K562 (cell line): ENCODE data around the gene SERPINA5. TPM values are rescaled to one million over a fixed set of nuclear protein-coding genes. Genes with fewer than 3 reads are reported as not detected.

Source experiments
- ATAC-seq: fragments of 200-7000 bp; cut with Tn5 transposase; 3 replicates; pipeline ENCODE4 v1.9.1; 2020; ENCODE audit warnings: moderate library complexity
- BruUV-seq: library from RNA; stranded (reverse); fragments of 400-500 nt; replicated peaks from 2 replicates; lab custom pipeline; 2021; lab: Mats Ljungman, UMichigan
- CTCF ChIA-PET: fragments of 300-600 bp; formaldehyde crosslinking; extraction: SDS; loops from one replicate; lab custom pipeline; 2021; ENCODE audit warnings: low intra/inter-chr PET ratio; lab: Yijun Ruan, JAX
- POLR2A ChIA-PET: fragments of 300-600, 350-650 bp; sonication (Branson Sonifier 250); formaldehyde crosslinking; extraction: SDS; loops from one replicate; lab custom pipeline; 2021; ENCODE audit warnings: antibody characterized with exemption, inconsistent platforms; lab: Yijun Ruan, JAX
- DNase-seq, 4 experiments: peaks; one replicate each; pipeline versions ENCODE4 v3.0.0 to v3.0.0-alpha.2; 2011 to 2018; ENCODE audit warnings: low spot score in 3 of 4, mixed read lengths in 3 of 4; ENCODE audit errors: extremely low read depth in 1 of 4
- FAIRE-seq: peaks from 2 replicates; lab custom pipeline; 2011; peaks lifted over from hg19 to GRCh38; lab: Jason Lieb, UNC
- H2AFZ ChIP-seq: 2 replicates; pipeline ENCODE4 v1.6.0; 2011; ENCODE audit warnings: low read depth, low read length, control low read depth, inconsistent platforms
- H3K27ac ChIP-seq: fragments of 200-600 bp; 3 replicates; pipeline ENCODE4 v1.8.0; 2011; ENCODE audit warnings: low read depth, mild to moderate bottlenecking, control low read depth, inconsistent platforms, low read length, moderate library complexity, mixed read lengths; ENCODE audit errors: extremely low read depth
- H3K27me3 ChIP-seq, 2 experiments: fragments of 300-600 bp in 1 of 2; 2 replicates in 1 of 2; 3 replicates in 1 of 2; pipeline versions ENCODE4 v1.6.0 to v1.8.0; 2011; ENCODE audit warnings: inconsistent platforms in 2 of 2, low read length in 2 of 2, mild to moderate bottlenecking in 1 of 2, mixed read lengths in 1 of 2, moderate library complexity in 1 of 2; ENCODE audit not compliant: control insufficient read depth in 2 of 2, insufficient read depth in 2 of 2
- H3K36me3 ChIP-seq: fragments of 300-600 bp; 3 replicates; pipeline ENCODE4 v1.8.0; 2011; ENCODE audit warnings: mild to moderate bottlenecking, low read length, inconsistent platforms; ENCODE audit not compliant: control insufficient read depth, insufficient read depth
- H3K4me1 ChIP-seq, 2 experiments: fragments of 200-600 bp in 1 of 2; replicated peaks in 1 of 2; 2 replicates in 1 of 2; 3 replicates in 1 of 2; pipeline versions ENCODE4 v1.5.1 to v1.8.0; 2011; ENCODE audit warnings: inconsistent platforms in 2 of 2, low read length in 2 of 2, mild to moderate bottlenecking in 1 of 2, mixed read lengths in 1 of 2, moderate library complexity in 1 of 2; ENCODE audit not compliant: control insufficient read depth in 2 of 2, insufficient read depth in 2 of 2
- H3K4me2 ChIP-seq: 2 replicates; pipeline ENCODE4 v1.6.1; 2011; ENCODE audit warnings: low read length, control low read depth, inconsistent platforms, mixed read lengths; ENCODE audit not compliant: insufficient read depth
- H3K4me3 ChIP-seq: fragments of 200-600 bp; sonication (generic), shearing (Covaris generic); 2 replicates; pipeline ENCODE4 v1.5.1; 2016; ENCODE audit warnings: control low read depth, inconsistent platforms
- H3K79me2 ChIP-seq: fragments of 200-600 bp; 3 replicates; pipeline ENCODE4 v1.8.0; 2011; ENCODE audit warnings: low read length, inconsistent platforms; ENCODE audit not compliant: control insufficient read depth, insufficient read depth
- H3K9ac ChIP-seq, 2 experiments: 2 replicates each; pipeline versions ENCODE4 v1.6.0 to v1.6.1; 2011; ENCODE audit warnings: low read depth in 2 of 2, low read length in 2 of 2, control low read depth in 1 of 2, inconsistent platforms in 1 of 2, mild to moderate bottlenecking in 1 of 2, mixed read lengths in 1 of 2; ENCODE audit not compliant: insufficient read depth in 1 of 2
- H3K9me1 ChIP-seq: one replicate; pipeline ENCODE4 v1.6.0; 2011; ENCODE audit warnings: inconsistent platforms, mild to moderate bottlenecking, low read length, moderate library complexity; ENCODE audit not compliant: control insufficient read depth, insufficient read depth
- H3K9me3 ChIP-seq: replicated peaks from 2 replicates; pipeline ENCODE4 v1.5.1; 2011; ENCODE audit warnings: low read depth, low read length, inconsistent platforms; ENCODE audit not compliant: control insufficient read depth, insufficient read depth
- H4K20me1 ChIP-seq: replicated peaks from 2 replicates; pipeline ENCODE4 v1.6.1; 2011; ENCODE audit warnings: low read length, inconsistent platforms, mixed read lengths; ENCODE audit not compliant: control insufficient read depth, insufficient read depth
- BDP1 ChIP-seq: IDR thresholded peaks from 3 replicates; pipeline ENCODE4 v1.6.1; 2011; ENCODE audit not compliant: insufficient read length, insufficient read depth
- CSDE1 ChIP-seq, 2 experiments: fragments of 450-650 bp; IDR thresholded peaks; 2 replicates each; pipeline ENCODE4 v1.6.1; 2016; ENCODE audit warnings: mild to moderate bottlenecking in 1 of 2
- EHMT2 ChIP-seq: fragments of 450-650 bp; IDR thresholded peaks from 2 replicates; pipeline ENCODE4 v1.6.1; 2018; ENCODE audit warnings: antibody characterized with exemption
- EP300 ChIP-seq: IDR thresholded peaks from 2 replicates; pipeline ENCODE4 v1.6.1; 2012; ENCODE audit warnings: low read length, improper control_type of control experiment
- FUS ChIP-seq: fragments of 200-400 bp; formaldehyde crosslinking; optimal IDR thresholded peaks from 2 replicates; pipeline ENCODE3; 2017; ENCODE audit warnings: low read depth, low read length
- HDAC1 ChIP-seq, 2 experiments: fragments of 450-650 bp; IDR thresholded peaks; 2 replicates each; pipeline ENCODE4 v1.6.1; 2016 to 2017; ENCODE audit warnings: inconsistent platforms in 1 of 2, mild to moderate bottlenecking in 1 of 2, moderate library complexity in 1 of 2
- HDAC3 ChIP-seq: fragments of 450-650 bp; IDR thresholded peaks from 2 replicates; pipeline ENCODE4 v1.6.1; 2018; ENCODE audit warnings: borderline replicate concordance, mild to moderate bottlenecking, moderate library complexity; ENCODE audit not compliant: partially characterized antibody
- IRF2 ChIP-seq: sonication (generic); formaldehyde crosslinking; IDR thresholded peaks from 2 replicates; pipeline ENCODE4 v1.8.1; 2022; ENCODE audit warnings: mild to moderate bottlenecking, missing genetic modification reagents
- KLF1 ChIP-seq: fragments of 450-650 bp; IDR thresholded peaks from 2 replicates; pipeline ENCODE4 v1.6.1; 2016; ENCODE audit warnings: missing genetic modification characterization, missing compliant biosample characterization
- MCM5 ChIP-seq: fragments of 450-650 bp; IDR thresholded peaks from 2 replicates; pipeline ENCODE4 v1.6.1; 2016; ENCODE audit warnings: low read depth
- RAD21 ChIP-seq, 2 experiments: fragments of 250-450 bp in 1 of 2; fragments of 450-650 bp in 1 of 2; sonication (Bioruptor Pico) in 1 of 2; formaldehyde crosslinking in 1 of 2; IDR thresholded peaks in 1 of 2; conservative IDR thresholded peaks in 1 of 2; 2 replicates each; pipeline versions ENCODE4 v1.4.0 to v1.8.0; 2020 to 2022; ENCODE audit warnings: mild to moderate bottlenecking in 2 of 2, moderate library complexity in 1 of 2
- RBM22 ChIP-seq: fragments of 200-400 bp; formaldehyde crosslinking; IDR thresholded peaks from 2 replicates; pipeline ENCODE4 v1.6.1; 2018; ENCODE audit warnings: low read length, low read depth; ENCODE audit not compliant: poor library complexity, severe bottlenecking
- SETDB1 ChIP-seq: IDR thresholded peaks from one replicate; pipeline ENCODE4 v1.6.1; 2012; ENCODE audit warnings: low read length, control low read depth, inconsistent platforms
- SPI1 ChIP-seq: IDR thresholded peaks from 2 replicates; pipeline ENCODE4 v1.6.1; 2011; ENCODE audit warnings: low read depth, low read length, control low read depth, borderline replicate concordance
- ZBTB5 ChIP-seq: fragments of 450-650 bp; IDR thresholded peaks from 2 replicates; pipeline ENCODE4 v1.6.1; 2017; ENCODE audit warnings: antibody characterized with exemption
- ZKSCAN1 ChIP-seq: fragments of 150-350 bp; IDR thresholded peaks from 2 replicates; pipeline ENCODE4 v1.6.1; 2016; ENCODE audit warnings: low read depth, low read length
- ZNF217 ChIP-seq: sonication (generic); formaldehyde crosslinking; IDR thresholded peaks from 2 replicates; pipeline ENCODE4 v1.8.0; 2022; ENCODE audit warnings: mild to moderate bottlenecking, missing genetic modification reagents
- ZNF695 ChIP-seq: fragments of 450-650 bp; formaldehyde crosslinking; IDR thresholded peaks from 2 replicates; pipeline ENCODE4 v1.4.0; 2020; ENCODE audit warnings: mild to moderate bottlenecking, moderate library complexity
- ZSCAN29 ChIP-seq: fragments of 450-650 bp; IDR thresholded peaks from 2 replicates; pipeline ENCODE4 v1.6.1; 2017
- WGBS: fragments of 100-300 bp; shearing (Covaris generic); methylation state at CpG from one replicate; pipeline ENCODE4 v1.1.6; 2016; ENCODE audit warnings: low coverage, mixed read lengths; ENCODE audit not compliant: insufficient coverage; ENCODE audit errors: missing lambda C conversion rate; 5-methylcytosine and 5-hydroxymethylcytosine counted together
- in situ Hi-C: fragments of 300-500 bp; cut with MboI; formaldehyde crosslinking; loops from 4 replicates; pipeline ENCODE4 v1.15.0; 2018; ENCODE audit warnings: inconsistent platforms, mixed read lengths
- intact Hi-C: fragments of 100-400 bp; cut with micrococcal nuclease; formaldehyde crosslinking; loops from 2 replicates; pipeline ENCODE4 v1.14.2; 2022
- polyA plus RNA-seq, 8 experiments: library from polyadenylated mRNA; depleted of rRNA in 4 of 8; stranded (reverse) in 5 of 8; unstranded in 3 of 8; fragments of >200 nt; fragmentation: Nextera tagmentation in 2 of 8; fragmentation: Illumina TruSeq in 1 of 8; extraction: Ambion mirVana in 2 of 8; extraction: Trizol in 1 of 8; gene quantifications; 2 replicates each; pipeline versions ENCODE4 v1.2.1 to v1.2.3, GENCODE V29; 2011 to 2014; ENCODE audit warnings: inconsistent platforms in 1 of 8, missing spikeins in 1 of 8
- total RNA-seq, 7 experiments: library from RNA; depleted of rRNA in 6 of 7; stranded (reverse); fragments of >200 nt in 6 of 7; fragmentation: Illumina TruSeq in 2 of 7; extraction: Trizol in 2 of 7; gene quantifications; 2 replicates each; pipeline versions ENCODE4 v1.2.1 to v1.2.3, GENCODE V29; 2011 to 2021; ENCODE audit warnings: low replicate concordance in 1 of 7
- TF ChIP-seq, protein P1 (sequence below): sonication (generic); formaldehyde crosslinking; IDR thresholded peaks from 2 replicates; pipeline ENCODE4 v1.8.0; 2023; ENCODE audit warnings: mild to moderate bottlenecking, missing genetic modification reagents

Gene SERPINA5
- total and polyA plus RNA-seq, 9 of the 15 experiments (the other 6 are each of a cell fraction or from before 2014, with no cell fraction given): 0.38 TPM; not detected in 8

GRCh38 chr14:94625353-94625635, 44.1 kb downstream of the SERPINA5 start (continued):
- TF ChIP-seq RBM22 (no peak), HDAC1 (IDR thresholded peaks at IDR 0.05) (no peak)

DNA sequence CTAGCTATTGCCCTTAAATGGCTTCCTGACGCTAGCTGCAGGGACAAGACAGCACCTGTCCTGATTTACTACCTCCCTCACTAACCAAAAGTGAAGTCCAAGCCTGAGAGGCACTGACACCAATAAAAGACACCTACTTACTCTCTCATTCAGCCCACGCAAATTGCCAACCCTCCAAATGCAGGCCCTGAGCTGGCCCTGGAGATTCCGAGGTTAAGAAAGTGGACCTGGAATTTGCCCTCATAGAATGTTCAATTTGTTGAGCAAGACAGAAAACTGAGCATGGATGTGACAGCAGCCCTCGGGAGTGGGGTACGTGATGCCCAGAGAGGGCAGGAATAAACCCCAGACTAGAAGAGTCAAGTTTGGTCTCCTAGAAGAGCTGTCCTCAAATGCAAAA, 47.4 kb downstream of the SERPINA5 start:
- no peak overlapping the region for H3K4me2 ChIP-seq
- no peaks in the 10 kb centered on the region for H3K9me1 ChIP-seq
- CTCF ChIA-PET: no interaction called here
- intact Hi-C loops (no loop called here), in situ Hi-C loops (no loop called here)
- WGBS: 0% methylated on average over 5 of the region's 5 CpGs
- no peak overlapping the region for H3K9ac ChIP-seq
- BruUV-seq: no TSS peak
- no peak overlapping the region for H3K4me3 ChIP-seq
- no peak for DNase-seq
- no peaks in the 10 kb centered on the region for H3K79me2 ChIP-seq
- no peak for FAIRE-seq
- no peaks in the 10 kb centered on the region for H3K36me3 ChIP-seq
- H4K20me1 ChIP-seq: no peaks in the 10 kb centered on the region
- no peaks in the 10 kb centered on the region for H3K4me1 ChIP-seq
- POLR2A ChIA-PET: no interaction called here
- H3K27ac ChIP-seq: no peak overlapping the region
- no peaks in the 10 kb centered on the region for H3K9me3 ChIP-seq
- ATAC-seq: no peak
- no peaks in the 10 kb centered on the region for H3K27me3 ChIP-seq
- H2AFZ ChIP-seq: no peak overlapping the region
- TF ChIP-seq, protein P1, sequence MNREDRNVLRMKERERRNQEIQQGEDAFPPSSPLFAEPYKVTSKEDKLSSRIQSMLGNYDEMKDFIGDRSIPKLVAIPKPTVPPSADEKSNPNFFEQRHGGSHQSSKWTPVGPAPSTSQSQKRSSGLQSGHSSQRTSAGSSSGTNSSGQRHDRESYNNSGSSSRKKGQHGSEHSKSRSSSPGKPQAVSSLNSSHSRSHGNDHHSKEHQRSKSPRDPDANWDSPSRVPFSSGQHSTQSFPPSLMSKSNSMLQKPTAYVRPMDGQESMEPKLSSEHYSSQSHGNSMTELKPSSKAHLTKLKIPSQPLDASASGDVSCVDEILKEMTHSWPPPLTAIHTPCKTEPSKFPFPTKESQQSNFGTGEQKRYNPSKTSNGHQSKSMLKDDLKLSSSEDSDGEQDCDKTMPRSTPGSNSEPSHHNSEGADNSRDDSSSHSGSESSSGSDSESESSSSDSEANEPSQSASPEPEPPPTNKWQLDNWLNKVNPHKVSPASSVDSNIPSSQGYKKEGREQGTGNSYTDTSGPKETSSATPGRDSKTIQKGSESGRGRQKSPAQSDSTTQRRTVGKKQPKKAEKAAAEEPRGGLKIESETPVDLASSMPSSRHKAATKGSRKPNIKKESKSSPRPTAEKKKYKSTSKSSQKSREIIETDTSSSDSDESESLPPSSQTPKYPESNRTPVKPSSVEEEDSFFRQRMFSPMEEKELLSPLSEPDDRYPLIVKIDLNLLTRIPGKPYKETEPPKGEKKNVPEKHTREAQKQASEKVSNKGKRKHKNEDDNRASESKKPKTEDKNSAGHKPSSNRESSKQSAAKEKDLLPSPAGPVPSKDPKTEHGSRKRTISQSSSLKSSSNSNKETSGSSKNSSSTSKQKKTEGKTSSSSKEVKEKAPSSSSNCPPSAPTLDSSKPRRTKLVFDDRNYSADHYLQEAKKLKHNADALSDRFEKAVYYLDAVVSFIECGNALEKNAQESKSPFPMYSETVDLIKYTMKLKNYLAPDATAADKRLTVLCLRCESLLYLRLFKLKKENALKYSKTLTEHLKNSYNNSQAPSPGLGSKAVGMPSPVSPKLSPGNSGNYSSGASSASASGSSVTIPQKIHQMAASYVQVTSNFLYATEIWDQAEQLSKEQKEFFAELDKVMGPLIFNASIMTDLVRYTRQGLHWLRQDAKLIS (CRISPR knock-in tag): no peak
- TF ChIP-seq ZNF695 (no peak), EHMT2 (no peak), HDAC3 (no peak), MCM5 (no peak), KLF1 (no peak), ZSCAN29 (no peak), IRF2 (CRISPR knock-in tag) (no peak), ZBTB5 (no peak), SPI1 (no peak), CSDE1 (IDR thresholded peaks at IDR 0.05) (no peak), EP300 (no peak), FUS (no peak), ZKSCAN1 (no peak), RAD21 (CRISPR knock-in tag; conservative IDR thresholded peaks at IDR 0.05 in 1 of 2, IDR thresholded peaks at IDR 0.05 in 1 of 2) (no peak), BDP1 (no peak), SETDB1 (no peak), ZNF217 (CRISPR knock-in tag) (no peak)
